Measurements from ENCODE around the gene MSMB. TPM values are rescaled to one million over a fixed set of nuclear protein-coding genes. Genes with fewer than 3 reads are reported as not detected.
A peak's percentile ranks its signal among the peaks of the same experiment; 100 is the strongest.
"Not testable (repeated sequence)": the region's sequence is repeated elsewhere in the genome, so short reads cannot be mapped to it uniquely, and the experiment has no call there.

The MSMB gene
- total RNA-seq, 6 experiments from 2014 or later = 0.65 TPM; not detected in 5

GRCh38 chr10:46000538-46000937, 45.5 kb downstream of the MSMB start:
- no peak for TF ChIP-seq CTCF (IDR thresholded peaks at IDR 0.05)
- Mint-ChIP-seq H3K36me3 (ENCODE audit: low read depth) (peaks cover 44% of the 10 kb centered on the region), H3K9me3 (no peaks in the 10 kb centered on the region)

GRCh38 chr10:45999955-46000354, 46.1 kb downstream of the MSMB start:
- H3K27me3 Mint-ChIP-seq (ENCODE audit: insufficient read depth); H3K27ac Mint-ChIP-seq; H3K4me3 Mint-ChIP-seq; H3K9me3 Mint-ChIP-seq; DNase-seq: not testable (repeated sequence)
- Mint-ChIP-seq H3K4me1 (ENCODE audit: low read depth) (peaks cover 11% of the 10 kb centered on the region), H3K36me3 (ENCODE audit: low read depth) (peaks cover 40% of the 10 kb centered on the region)

More at GRCh38 chr10:46000538-46000937, 45.5 kb downstream of the MSMB start:
- Mint-ChIP-seq H3K4me1 (ENCODE audit: low read depth) (peaks cover 17% of the 10 kb centered on the region), H3K4me3 (no peak overlapping the region), H3K27ac (no peak overlapping the region), H3K27me3 (ENCODE audit: insufficient read depth) (no peaks in the 10 kb centered on the region)
- no peak for DNase-seq

- peaks cover 2% of the 10 kb centered on the region for H3K4me1 Mint-ChIP-seq (ENCODE audit: low read depth)
- TF ChIP-seq CTCF (IDR thresholded peaks at IDR 0.05) = no peak
- H3K9me3 Mint-ChIP-seq = no peaks in the 10 kb centered on the region
- H3K36me3 Mint-ChIP-seq (ENCODE audit: low read depth) = peaks cover 39% of the 10 kb centered on the region
- DNase-seq = no peak
- H3K4me3 Mint-ChIP-seq = no peak overlapping the region
- no peak overlapping the region; the same call in 1 of the 2 replicates for H3K27ac Mint-ChIP-seq
- no peaks in the 10 kb centered on the region for H3K27me3 Mint-ChIP-seq (ENCODE audit: insufficient read depth)
These were observed 47.9 kb downstream of the MSMB start for GRCh38 chr10:45997994-45998763.

GRCh38 chr10:45997557-45997956, 48.5 kb downstream of the MSMB start:
- Mint-ChIP-seq H3K36me3 (ENCODE audit: low read depth) (peaks cover 41% of the 10 kb centered on the region), H3K27ac (no peak overlapping the region), H3K4me1 (ENCODE audit: low read depth) (no peaks in the 10 kb centered on the region), H3K4me3 (no peak overlapping the region), H3K9me3 (no peaks in the 10 kb centered on the region), H3K27me3 (ENCODE audit: insufficient read depth) (no peaks in the 10 kb centered on the region)
- no peak for TF ChIP-seq CTCF (IDR thresholded peaks at IDR 0.05)
- DNase-seq = no peak

GRCh38 chr10:45985590-45985989, 60.5 kb downstream of the MSMB start:
- H3K9me3 Mint-ChIP-seq; H3K4me1 Mint-ChIP-seq (ENCODE audit: low read depth); H3K4me3 Mint-ChIP-seq; H3K27me3 Mint-ChIP-seq (ENCODE audit: insufficient read depth); DNase-seq; H3K36me3 Mint-ChIP-seq (ENCODE audit: low read depth); H3K27ac Mint-ChIP-seq: not testable (repeated sequence)

GRCh38 chr10:45984473-45984872, 61.6 kb downstream of the MSMB start:
- not testable (repeated sequence) for H3K9me3 Mint-ChIP-seq; H3K27me3 Mint-ChIP-seq (ENCODE audit: insufficient read depth); H3K4me3 Mint-ChIP-seq; H3K4me1 Mint-ChIP-seq (ENCODE audit: low read depth); H3K36me3 Mint-ChIP-seq (ENCODE audit: low read depth); DNase-seq; H3K27ac Mint-ChIP-seq

- not testable (repeated sequence) for H3K4me3 Mint-ChIP-seq; H3K4me1 Mint-ChIP-seq (ENCODE audit: low read depth); H3K36me3 Mint-ChIP-seq (ENCODE audit: low read depth); H3K27me3 Mint-ChIP-seq (ENCODE audit: insufficient read depth); H3K9me3 Mint-ChIP-seq
- peak; percentile 67 for TF ChIP-seq CTCF (IDR thresholded peaks at IDR 0.05)
- peak overlapping the region; percentile 54; the same call in 1 of the 2 replicates for H3K27ac Mint-ChIP-seq
- peak; percentile 69 for DNase-seq
These were observed 62.4 kb downstream of the MSMB start for GRCh38 chr10:45983538-45984186.
